GM12878 (cell line): ENCODE data around the gene KCNA3. TPM values are rescaled to one million over a fixed set of nuclear protein-coding genes. Genes with fewer than 3 reads are reported as not detected.

Source experiments
- ATAC-seq: fragments of 200-7000 bp; cut with Tn5 transposase; 3 replicates; pipeline ENCODE4 v1.9.1; 2020; ENCODE audit warnings: mild to moderate bottlenecking, moderate library complexity
- BruUV-seq: library from RNA; stranded (reverse); fragments of 400-500 nt; replicated peaks from 2 replicates; lab custom pipeline; 2021; lab: Mats Ljungman, UMichigan
- CTCF ChIA-PET: fragments of 300-600 bp; sonication (Branson Sonifier 250); formaldehyde crosslinking; extraction: SDS; loops from one replicate; lab custom pipeline; 2021; ENCODE audit warnings: inconsistent platforms; lab: Yijun Ruan, JAX
- POLR2A ChIA-PET: fragments of 350-600 bp; formaldehyde crosslinking; extraction: SDS; loops from one replicate; lab custom pipeline; 2021; ENCODE audit warnings: inconsistent platforms; lab: Charles Lee
- RAD21 ChIA-PET: fragments of 300-600 bp; sonication (Branson Sonifier 250); formaldehyde crosslinking; loops from one replicate; lab custom pipeline; 2023; ENCODE audit warnings: antibody characterized with exemption; ENCODE audit not compliant: unreplicated experiment; lab: Charles Lee
- SMC1A ChIA-PET: fragments of 300-600 bp; sonication (Branson Sonifier 250); formaldehyde crosslinking; loops from one replicate; lab custom pipeline; 2023; ENCODE audit not compliant: unreplicated experiment, uncharacterized antibody; lab: Charles Lee
- DNase-seq: peaks from one replicate; pipeline ENCODE4 v3.0.0-alpha.2; 2011; ENCODE audit warnings: low read depth, low spot score
- FAIRE-seq: peaks from 3 replicates; lab custom pipeline; 2011; peaks lifted over from hg19 to GRCh38; lab: Jason Lieb, UNC
- H2AFZ ChIP-seq: 2 replicates; pipeline ENCODE4 v1.6.0; 2011; ENCODE audit warnings: low read depth, low read length, control low read depth; ENCODE audit not compliant: control insufficient read depth
- H3K27ac ChIP-seq: 2 replicates; pipeline ENCODE4 v1.5.1; 2011; ENCODE audit warnings: control low read depth; ENCODE audit not compliant: control insufficient read depth, insufficient read depth
- H3K27me3 ChIP-seq, 2 experiments: replicated peaks in 1 of 2; 2 replicates each; pipeline versions ENCODE4 v1.6.0 to v1.6.1; 2011; ENCODE audit warnings: low read length in 1 of 2; ENCODE audit not compliant: control insufficient read depth in 2 of 2, insufficient read depth in 2 of 2
- H3K36me3 ChIP-seq, 2 experiments: 2 replicates each; pipeline ENCODE4 v1.5.1; 2011; ENCODE audit warnings: low read length in 1 of 2; ENCODE audit not compliant: control insufficient read depth in 2 of 2, insufficient read depth in 2 of 2
- H3K4me1 ChIP-seq: 2 replicates; pipeline ENCODE4 v1.6.1; 2011; ENCODE audit warnings: mild to moderate bottlenecking, low read length, moderate library complexity, mixed read lengths; ENCODE audit not compliant: control insufficient read depth, insufficient read depth
- H3K4me2 ChIP-seq: 2 replicates; pipeline ENCODE4 v1.6.0; 2011; ENCODE audit warnings: control low read depth; ENCODE audit not compliant: control insufficient read depth, insufficient read depth
- H3K4me3 ChIP-seq: fragments of 200-600 bp; sonication (generic); 2 replicates; pipeline ENCODE4 v1.5.1; 2016
- H3K79me2 ChIP-seq: 2 replicates; pipeline ENCODE4 v1.6.0; 2011; ENCODE audit warnings: low read length; ENCODE audit not compliant: control insufficient read depth, insufficient read depth
- H3K9ac ChIP-seq: 2 replicates; pipeline ENCODE4 v1.8.0; 2011; ENCODE audit warnings: low read length, control low read depth, mixed read lengths; ENCODE audit not compliant: control insufficient read depth, insufficient read depth
- H3K9me3 ChIP-seq: replicated peaks from 3 replicates; pipeline ENCODE4 v1.5.1; 2011; ENCODE audit warnings: mild to moderate bottlenecking, low read length; ENCODE audit not compliant: control insufficient read depth, insufficient read depth
- H4K20me1 ChIP-seq: 2 replicates; pipeline ENCODE4 v1.6.0; 2011; ENCODE audit not compliant: control insufficient read depth, insufficient read depth
- DPF2 ChIP-seq: fragments of 450-650 bp; IDR thresholded peaks from 2 replicates; pipeline ENCODE4 v1.6.1; 2017; ENCODE audit warnings: mild to moderate bottlenecking
- EP300 ChIP-seq, 2 experiments: fragments of 150-350 bp in 1 of 2; IDR thresholded peaks; 2 replicates each; pipeline ENCODE4 v1.6.1; 2011 to 2012; ENCODE audit warnings: low read depth in 2 of 2, low read length in 2 of 2, borderline replicate concordance in 1 of 2, improper control_type of control experiment in 1 of 2, inconsistent platforms in 1 of 2; ENCODE audit not compliant: control insufficient read depth in 1 of 2
- IKZF1 ChIP-seq: fragments of 450-650 bp; conservative IDR thresholded peaks from 2 replicates; pipeline ENCODE4 v1.6.1; 2017; ENCODE audit warnings: antibody characterized with exemption, mild to moderate bottlenecking
- LARP7 ChIP-seq: fragments of 450-650 bp; IDR thresholded peaks from 2 replicates; pipeline ENCODE4 v1.6.1; 2017; ENCODE audit warnings: mild to moderate bottlenecking
- MTA2 ChIP-seq: fragments of 450-650 bp; IDR thresholded peaks from 2 replicates; pipeline ENCODE4 v1.6.1; 2016; ENCODE audit warnings: low read depth, mild to moderate bottlenecking, moderate library complexity
- MYC ChIP-seq: IDR thresholded peaks from 2 replicates; pipeline ENCODE4 v1.6.1; 2011; ENCODE audit warnings: mild to moderate bottlenecking, low read length, moderate library complexity, inconsistent platforms; ENCODE audit not compliant: insufficient read depth, insufficient replicate concordance, insufficient read length, severe bottlenecking
- SMARCA5 ChIP-seq: fragments of 450-650 bp; IDR thresholded peaks from 2 replicates; pipeline ENCODE4 v1.6.1; 2017; ENCODE audit warnings: mild to moderate bottlenecking
- SRF ChIP-seq, 2 experiments: IDR thresholded peaks; 2 replicates each; pipeline ENCODE4 v1.6.1; 2011; ENCODE audit warnings: low read depth in 2 of 2, low read length in 2 of 2, mild to moderate bottlenecking in 1 of 2, moderate library complexity in 1 of 2
- TCF12 ChIP-seq: IDR thresholded peaks from 2 replicates; pipeline ENCODE4 v1.6.1; 2011; ENCODE audit warnings: low read depth, mild to moderate bottlenecking, low read length
- ZNF207 ChIP-seq: fragments of 450-650 bp; IDR thresholded peaks from 2 replicates; pipeline ENCODE4 v1.6.1; 2014; ENCODE audit warnings: antibody characterized with exemption, mild to moderate bottlenecking, borderline replicate concordance
- WGBS: methylation state at CpG from one replicate; pipeline ENCODE4 v1.1.6; 2016; ENCODE audit warnings: low lambda C conversion rate; ENCODE audit not compliant: insufficient replicate concordance, insufficient coverage; ENCODE audit errors: missing lambda C conversion rate; 5-methylcytosine and 5-hydroxymethylcytosine counted together
- in situ Hi-C: fragments of 300-500 bp; cut with MboI; formaldehyde crosslinking; loops from 9 replicates; pipeline ENCODE4 v1.14.3; 2018; ENCODE audit warnings: mixed read lengths
- intact Hi-C: fragments of 100-400 bp; cut with micrococcal nuclease; formaldehyde crosslinking; loops from one replicate; pipeline ENCODE4 v1.14.2; 2022; ENCODE audit not compliant: unreplicated experiment
- polyA plus RNA-seq, 11 experiments: library from polyadenylated mRNA; depleted of rRNA in 4 of 11; unstranded in 6 of 11; stranded (reverse) in 5 of 11; fragments of >200 nt; fragmentation: Nextera tagmentation in 4 of 11; fragmentation: Illumina TruSeq in 1 of 11; extraction: Ambion mirVana in 4 of 11; extraction: Trizol in 1 of 11; gene quantifications; 1 replicate in 1 of 11; 2 replicates in 10 of 11; pipeline versions ENCODE4 v1.2.1 to v1.2.3, GENCODE V29; 2011 to 2016; ENCODE audit warnings: inconsistent platforms in 2 of 11, missing spikeins in 2 of 11, low read depth in 1 of 11
- total RNA-seq, 4 experiments: library from RNA; depleted of rRNA in 3 of 4; stranded (reverse); fragments of >200 nt in 3 of 4; fragmentation: Illumina TruSeq in 1 of 4; extraction: Trizol in 1 of 4; gene quantifications; 2 replicates each; pipeline versions ENCODE4 v1.2.1 to v1.2.3, GENCODE V29; 2013 to 2021
- TF ChIP-seq, protein P1 (sequence below): IDR thresholded peaks from 2 replicates; pipeline ENCODE4 v1.6.1; 2011; ENCODE audit warnings: low read depth, mild to moderate bottlenecking, low read length, moderate library complexity, borderline replicate concordance; ENCODE audit errors: extremely low read depth
- TF ChIP-seq, protein P2 (sequence below): fragments of 450-650 bp; IDR thresholded peaks from 2 replicates; pipeline ENCODE4 v1.6.1; 2016; ENCODE audit warnings: mild to moderate bottlenecking
- TF ChIP-seq, protein P3 (sequence below): fragments of 150-350 bp; IDR thresholded peaks from 2 replicates; pipeline ENCODE4 v1.6.1; 2014; ENCODE audit warnings: mild to moderate bottlenecking, low read depth, low read length

KCNA3 gene
- total and polyA plus RNA-seq, 10 of the 15 experiments (the other 5 are each of a cell fraction or from before 2014, with no cell fraction given) = 0.10 to 3.3 (median 1.7) TPM

DNA sequence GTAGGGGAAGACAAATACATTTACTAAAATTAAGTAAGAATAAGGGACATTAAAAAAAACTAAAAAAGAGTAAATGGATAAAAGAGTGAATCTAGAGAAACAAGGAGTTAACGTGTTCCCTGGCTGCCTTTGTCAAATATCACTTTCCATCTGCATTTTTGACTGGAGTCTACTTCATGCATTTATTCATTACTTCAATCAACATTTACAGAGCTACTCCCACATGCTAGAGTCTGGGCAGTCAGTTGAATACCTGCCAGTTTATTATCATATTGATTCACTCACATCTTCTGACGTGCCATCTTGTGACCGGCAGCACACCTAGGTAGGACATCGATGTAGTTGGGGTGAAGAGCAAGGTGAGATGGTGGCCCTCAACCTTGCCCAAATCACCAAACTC is 35.6 kb upstream of the KCNA3 start:
- no TSS peak for BruUV-seq
- TF ChIP-seq ZNF207 (no peak), MTA2 (no peak), LARP7 (no peak), TCF12 (no peak)
- in situ Hi-C loops = no loop called here
- no peak for FAIRE-seq
- Histone ChIP-seq H2AFZ (no peak overlapping the region), H3K9me3 (no peaks in the 10 kb centered on the region), H3K9ac (no peak overlapping the region), H3K27ac (no peak overlapping the region), H3K27me3 (no peaks in the 10 kb centered on the region; a peak in 1 of 4 replicates), H4K20me1 (no peaks in the 10 kb centered on the region), H3K36me3 (no peaks in the 10 kb centered on the region), H3K4me3 (no peak overlapping the region), H3K79me2 (no peaks in the 10 kb centered on the region), H3K4me2 (no peak overlapping the region), H3K4me1 (no peaks in the 10 kb centered on the region)
- no peak for DNase-seq
- RAD21 ChIA-PET = no interaction called here
- 90% methylated on average over 4 of the region's 4 CpGs for WGBS
- intact Hi-C loops = no loop called here
- POLR2A ChIA-PET = no interaction called here
- no peak for ATAC-seq
- CTCF ChIA-PET = interaction anchor here (1.5 kb wide), 1 partner anchor 14 kb away, joined by 3 read pairs; no protein-coding TSS in a partner anchor
- SMC1A ChIA-PET = no interaction called here

DNA sequence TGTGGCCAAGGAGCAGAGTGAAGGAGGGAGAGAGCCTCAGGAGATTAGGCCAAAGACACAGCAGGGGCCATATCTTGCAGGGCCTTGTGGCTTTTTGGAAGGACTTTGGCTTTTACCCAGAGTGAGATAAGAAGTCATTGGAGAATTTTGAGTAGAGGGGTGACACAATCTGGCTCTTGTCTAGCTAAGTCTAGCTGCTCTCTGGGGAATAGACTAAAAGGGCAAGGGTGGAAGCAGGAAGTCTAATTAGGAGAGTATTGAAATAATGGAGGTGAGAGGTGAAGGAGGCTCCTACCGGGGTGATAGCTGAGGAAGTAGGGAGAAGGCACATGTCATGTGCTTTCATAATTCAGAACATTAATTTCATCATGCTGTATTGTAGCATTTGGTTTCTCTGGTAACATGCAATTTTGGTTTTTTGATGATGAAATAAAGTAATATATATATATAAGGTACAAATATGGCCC is 34.3 kb upstream of the KCNA3 start:
- intact Hi-C loops (no loop called here), in situ Hi-C loops (no loop called here)
- Histone ChIP-seq H3K27ac (no peak overlapping the region), H3K9ac (no peak overlapping the region), H4K20me1 (no peaks in the 10 kb centered on the region), H3K4me3 (no peak overlapping the region), H2AFZ (no peak overlapping the region), H3K27me3 (no peaks in the 10 kb centered on the region; a peak in 1 of 4 replicates), H3K36me3 (no peaks in the 10 kb centered on the region), H3K4me1 (no peaks in the 10 kb centered on the region), H3K79me2 (no peaks in the 10 kb centered on the region), H3K9me3 (no peaks in the 10 kb centered on the region), H3K4me2 (no peak overlapping the region)
- CTCF ChIA-PET = no interaction called here
- POLR2A ChIA-PET = no interaction called here
- no peak for ATAC-seq
- DNase-seq = no peak
- SMC1A ChIA-PET = interaction anchor here (1.1 to 1.4 kb wide), 2 partner anchors 55 to 179 kb away, joined by 3 read pairs; no protein-coding TSS in a partner anchor
- 100% methylated on average over 1 of the region's 1 CpG for WGBS
- RAD21 ChIA-PET = no interaction called here
- FAIRE-seq = no peak
- BruUV-seq = no TSS peak
- no peak for TF ChIP-seq IKZF1
- TF ChIP-seq MYC = no peak
- TF ChIP-seq, protein P1, sequence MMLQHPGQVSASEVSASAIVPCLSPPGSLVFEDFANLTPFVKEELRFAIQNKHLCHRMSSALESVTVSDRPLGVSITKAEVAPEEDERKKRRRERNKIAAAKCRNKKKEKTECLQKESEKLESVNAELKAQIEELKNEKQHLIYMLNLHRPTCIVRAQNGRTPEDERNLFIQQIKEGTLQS = no peak
- TF ChIP-seq DPF2 = no peak
- TF ChIP-seq EP300 (IDR thresholded peaks at IDR 0.05; ENCODE audit: borderline replicate concordance in 1 of 2, control insufficient read depth in 1 of 2, low read depth in 2 of 2, low read length in 2 of 2) = no peak
- TF ChIP-seq, protein P2, sequence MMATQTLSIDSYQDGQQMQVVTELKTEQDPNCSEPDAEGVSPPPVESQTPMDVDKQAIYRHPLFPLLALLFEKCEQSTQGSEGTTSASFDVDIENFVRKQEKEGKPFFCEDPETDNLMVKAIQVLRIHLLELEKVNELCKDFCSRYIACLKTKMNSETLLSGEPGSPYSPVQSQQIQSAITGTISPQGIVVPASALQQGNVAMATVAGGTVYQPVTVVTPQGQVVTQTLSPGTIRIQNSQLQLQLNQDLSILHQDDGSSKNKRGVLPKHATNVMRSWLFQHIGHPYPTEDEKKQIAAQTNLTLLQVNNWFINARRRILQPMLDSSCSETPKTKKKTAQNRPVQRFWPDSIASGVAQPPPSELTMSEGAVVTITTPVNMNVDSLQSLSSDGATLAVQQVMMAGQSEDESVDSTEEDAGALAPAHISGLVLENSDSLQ = no peak
- TF ChIP-seq, protein P3, sequence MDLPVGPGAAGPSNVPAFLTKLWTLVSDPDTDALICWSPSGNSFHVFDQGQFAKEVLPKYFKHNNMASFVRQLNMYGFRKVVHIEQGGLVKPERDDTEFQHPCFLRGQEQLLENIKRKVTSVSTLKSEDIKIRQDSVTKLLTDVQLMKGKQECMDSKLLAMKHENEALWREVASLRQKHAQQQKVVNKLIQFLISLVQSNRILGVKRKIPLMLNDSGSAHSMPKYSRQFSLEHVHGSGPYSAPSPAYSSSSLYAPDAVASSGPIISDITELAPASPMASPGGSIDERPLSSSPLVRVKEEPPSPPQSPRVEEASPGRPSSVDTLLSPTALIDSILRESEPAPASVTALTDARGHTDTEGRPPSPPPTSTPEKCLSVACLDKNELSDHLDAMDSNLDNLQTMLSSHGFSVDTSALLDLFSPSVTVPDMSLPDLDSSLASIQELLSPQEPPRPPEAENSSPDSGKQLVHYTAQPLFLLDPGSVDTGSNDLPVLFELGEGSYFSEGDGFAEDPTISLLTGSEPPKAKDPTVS = no peak
- no peak for TF ChIP-seq SRF (IDR thresholded peaks at IDR 0.05; ENCODE audit: low read depth in 2 of 2, low read length in 2 of 2)
- TF ChIP-seq SMARCA5 = no peak
